GM23338 (cell line): ENCODE measurements around the gene ARHGAP32. TPM values are rescaled to one million over a fixed set of nuclear protein-coding genes. Genes with fewer than 3 reads are reported as not detected.
A peak's percentile ranks its signal among the peaks of the same experiment; 100 is the strongest.

Experiments used
- ATAC-seq: fragments of 200-7000 bp; cut with Tn5 transposase; 3 replicates; pipeline ENCODE4 v1.9.1; 2020
- DNase-seq: peaks from one replicate; pipeline ENCODE4 v3.0.0-alpha.2; 2015; ENCODE audit warnings: low spot score
- H2AFZ ChIP-seq: fragments of 200-600 bp; sonication (generic); 2 replicates; pipeline ENCODE4 v1.8.0; 2016; ENCODE audit warnings: antibody characterized with exemption, mild to moderate bottlenecking, moderate library complexity
- H3F3A ChIP-seq: fragments of 200-600 bp; sonication (generic); replicated peaks from 2 replicates; pipeline ENCODE4 v1.8.0; 2017; ENCODE audit warnings: antibody characterized with exemption, mixed run types, low read depth
- H3K27ac ChIP-seq: fragments of 200-600 bp; sonication (generic); 2 replicates; pipeline ENCODE4 v1.6.1; 2016; ENCODE audit warnings: low read depth
- H3K27me3 ChIP-seq: fragments of 200-600 bp; sonication (generic); 2 replicates; pipeline ENCODE4 v1.8.0; 2016; ENCODE audit warnings: mild to moderate bottlenecking, mixed run types, moderate library complexity; ENCODE audit not compliant: insufficient read depth
- H3K36me3 ChIP-seq: fragments of 200-600 bp; sonication (generic); 2 replicates; pipeline ENCODE4 v1.8.0; 2016; ENCODE audit warnings: mild to moderate bottlenecking; ENCODE audit not compliant: insufficient read depth
- H3K4me1 ChIP-seq: fragments of 200-600 bp; sonication (generic); 2 replicates; pipeline ENCODE4 v1.8.0; 2016; ENCODE audit warnings: mild to moderate bottlenecking, moderate library complexity; ENCODE audit not compliant: insufficient read depth
- H3K4me2 ChIP-seq: fragments of 200-600 bp; sonication (generic); 2 replicates; pipeline ENCODE4 v1.7.1; 2017; ENCODE audit warnings: mixed run types
- H3K4me3 ChIP-seq: fragments of 200-600 bp; sonication (generic); 2 replicates; pipeline ENCODE4 v1.6.1; 2016; ENCODE audit warnings: mixed run types
- H3K79me2 ChIP-seq: fragments of 200-600 bp; sonication (generic); replicated peaks from 2 replicates; pipeline ENCODE4 v1.8.0; 2017; ENCODE audit warnings: mild to moderate bottlenecking; ENCODE audit not compliant: insufficient read depth
- H3K9me2 ChIP-seq: fragments of 200-600 bp; sonication (generic); 2 replicates; pipeline ENCODE4 v1.8.0; 2017; ENCODE audit not compliant: insufficient read depth
- H4K20me1 ChIP-seq: fragments of 200-600 bp; sonication (generic); replicated peaks from 2 replicates; pipeline ENCODE4 v1.8.0; 2017; ENCODE audit warnings: mild to moderate bottlenecking; ENCODE audit not compliant: insufficient read depth
- H3K27ac Mint-ChIP-seq: 2 replicates; pipeline ENCODE4 v1.8.0; 2020; ENCODE audit warnings: inconsistent platforms, mild to moderate bottlenecking, moderate library complexity, mixed read lengths
- H3K27me3 Mint-ChIP-seq: 3 replicates; pipeline ENCODE4 v1.8.0; 2022; ENCODE audit warnings: low read depth, mild to moderate bottlenecking, moderate library complexity, mixed read lengths, inconsistent platforms; ENCODE audit not compliant: insufficient read depth, poor library complexity
- H3K36me3 Mint-ChIP-seq: 3 replicates; pipeline ENCODE4 v1.8.0; 2021; ENCODE audit warnings: low read depth, mild to moderate bottlenecking, inconsistent platforms, moderate library complexity, mixed read lengths
- H3K4me1 Mint-ChIP-seq: 3 replicates; pipeline ENCODE4 v1.8.0; 2020; ENCODE audit warnings: mild to moderate bottlenecking, inconsistent platforms, mixed read lengths
- H3K4me3 Mint-ChIP-seq: 3 replicates; pipeline ENCODE4 v1.8.0; 2021; ENCODE audit warnings: moderate library complexity, mild to moderate bottlenecking, inconsistent platforms, mixed read lengths
- H3K9me3 Mint-ChIP-seq: 3 replicates; pipeline ENCODE4 v1.8.0; 2020; ENCODE audit warnings: moderate library complexity, mild to moderate bottlenecking, inconsistent platforms, mixed read lengths
- CREB1 ChIP-seq: fragments of 250-450 bp; sonication (Bioruptor Pico); IDR thresholded peaks from 2 replicates; pipeline ENCODE4 v1.5.0; 2020; ENCODE audit warnings: low read depth, mild to moderate bottlenecking, moderate library complexity
- CTCF ChIP-seq, 2 experiments: fragments of 200-600 bp in 1 of 2; sonication (generic) in 1 of 2; conservative IDR thresholded peaks; 2 replicates each; pipeline versions ENCODE4 v1.5.1 to v1.6.1; 2016 to 2017; ENCODE audit warnings: antibody characterized with exemption in 2 of 2, low read depth in 2 of 2, mild to moderate bottlenecking in 2 of 2, moderate library complexity in 1 of 2
- EZH2 ChIP-seq: fragments of 200-600 bp; sonication (generic); IDR thresholded peaks from one replicate; pipeline ENCODE4 v1.8.0; 2017; ENCODE audit warnings: antibody characterized with exemption, mild to moderate bottlenecking, low read depth; ENCODE audit not compliant: unreplicated experiment
- EZH2phosphoT487 ChIP-seq: fragments of 200-600 bp; sonication (generic); IDR thresholded peaks from one replicate; pipeline ENCODE4 v1.8.1; 2018; ENCODE audit warnings: antibody characterized with exemption; ENCODE audit not compliant: unreplicated experiment
- JUNB ChIP-seq: IDR thresholded peaks from one replicate; pipeline ENCODE4 v1.6.1; 2016; ENCODE audit warnings: antibody characterized with exemption; ENCODE audit not compliant: unreplicated experiment
- NANOG ChIP-seq: IDR thresholded peaks from 2 replicates; pipeline ENCODE4 v1.6.1; 2016; ENCODE audit warnings: antibody characterized with exemption, borderline replicate concordance
- POLR2AphosphoS5 ChIP-seq: IDR thresholded peaks from 2 replicates; pipeline ENCODE4 v1.6.1; 2016; ENCODE audit warnings: antibody characterized with exemption, low read depth
- STAT1 ChIP-seq: IDR thresholded peaks from one replicate; pipeline ENCODE4 v1.6.1; 2016; ENCODE audit warnings: antibody characterized with exemption; ENCODE audit not compliant: unreplicated experiment
- ZNF114 ChIP-seq: fragments of 250-450 bp; sonication (Bioruptor Pico); IDR thresholded peaks from 2 replicates; pipeline ENCODE4 v1.5.0; 2020; ENCODE audit warnings: mild to moderate bottlenecking, moderate library complexity
- ZNF331 ChIP-seq: fragments of 250-450 bp; sonication (Bioruptor Pico); IDR thresholded peaks from 2 replicates; pipeline ENCODE4 v1.5.0; 2020; ENCODE audit warnings: low read depth, mild to moderate bottlenecking, moderate library complexity
- ZNF462 ChIP-seq: fragments of 250-450 bp; sonication (Bioruptor Pico); IDR thresholded peaks from 2 replicates; pipeline ENCODE4 v1.5.0; 2020; ENCODE audit warnings: mild to moderate bottlenecking, moderate library complexity
- polyA plus RNA-seq: library from polyadenylated mRNA; unstranded; fragments of >200 nt; fragmentation: Nextera tagmentation; extraction: Ambion mirVana; gene quantifications from 2 replicates; pipeline ENCODE4 v1.2.1, GENCODE V29; 2016
- total RNA-seq: library from RNA; depleted of rRNA; stranded (reverse); fragments of >200 nt; shearing (Covaris generic); gene quantifications from 2 replicates; pipeline ENCODE4 v1.2.3, GENCODE V29; 2014
- TF ChIP-seq, protein P1 (sequence below): IDR thresholded peaks from one replicate; pipeline ENCODE4 v1.6.1; 2018; ENCODE audit warnings: antibody characterized with exemption; ENCODE audit not compliant: unreplicated experiment
- TF ChIP-seq, protein P2 (sequence below): IDR thresholded peaks from 2 replicates; pipeline ENCODE4 v1.6.1; 2016; ENCODE audit warnings: antibody characterized with exemption

ARHGAP32 gene
- total and polyA plus RNA-seq, 2 experiments from 2014 or later = 3.9 to 17.2 TPM

- H3K4me2 ChIP-seq = no peak overlapping the region
- H3K4me3 ChIP-seq = no peak overlapping the region
- DNase-seq (peak; percentile 5), ATAC-seq (no peak)
- 0 out of 2 replicates have a peak, but pooled peaks cover 4% of the 10 kb centered on the region for H3K4me1 ChIP-seq
- peaks cover 13% of the 10 kb centered on the region for H3K4me1 Mint-ChIP-seq
- H3F3A ChIP-seq = no peaks in the 10 kb centered on the region
- H3K36me3 ChIP-seq = no peaks in the 10 kb centered on the region
- H3K9me2 ChIP-seq = 0 out of 2 replicates have a peak, but pooled peaks cover 5% of the 10 kb centered on the region
- no peaks in the 10 kb centered on the region for H3K27me3 ChIP-seq
- H4K20me1 ChIP-seq = no peaks in the 10 kb centered on the region
- H3K27me3 Mint-ChIP-seq = peaks cover 5% of the 10 kb centered on the region
- H3K4me3 Mint-ChIP-seq = no peak overlapping the region
- no peaks in the 10 kb centered on the region; the same call in 1 of the 2 replicates for H3K79me2 ChIP-seq
- H2AFZ ChIP-seq = no peak overlapping the region
- no peak overlapping the region for H3K27ac Mint-ChIP-seq
- H3K27ac ChIP-seq = no peak overlapping the region
- TF ChIP-seq, protein P1, sequence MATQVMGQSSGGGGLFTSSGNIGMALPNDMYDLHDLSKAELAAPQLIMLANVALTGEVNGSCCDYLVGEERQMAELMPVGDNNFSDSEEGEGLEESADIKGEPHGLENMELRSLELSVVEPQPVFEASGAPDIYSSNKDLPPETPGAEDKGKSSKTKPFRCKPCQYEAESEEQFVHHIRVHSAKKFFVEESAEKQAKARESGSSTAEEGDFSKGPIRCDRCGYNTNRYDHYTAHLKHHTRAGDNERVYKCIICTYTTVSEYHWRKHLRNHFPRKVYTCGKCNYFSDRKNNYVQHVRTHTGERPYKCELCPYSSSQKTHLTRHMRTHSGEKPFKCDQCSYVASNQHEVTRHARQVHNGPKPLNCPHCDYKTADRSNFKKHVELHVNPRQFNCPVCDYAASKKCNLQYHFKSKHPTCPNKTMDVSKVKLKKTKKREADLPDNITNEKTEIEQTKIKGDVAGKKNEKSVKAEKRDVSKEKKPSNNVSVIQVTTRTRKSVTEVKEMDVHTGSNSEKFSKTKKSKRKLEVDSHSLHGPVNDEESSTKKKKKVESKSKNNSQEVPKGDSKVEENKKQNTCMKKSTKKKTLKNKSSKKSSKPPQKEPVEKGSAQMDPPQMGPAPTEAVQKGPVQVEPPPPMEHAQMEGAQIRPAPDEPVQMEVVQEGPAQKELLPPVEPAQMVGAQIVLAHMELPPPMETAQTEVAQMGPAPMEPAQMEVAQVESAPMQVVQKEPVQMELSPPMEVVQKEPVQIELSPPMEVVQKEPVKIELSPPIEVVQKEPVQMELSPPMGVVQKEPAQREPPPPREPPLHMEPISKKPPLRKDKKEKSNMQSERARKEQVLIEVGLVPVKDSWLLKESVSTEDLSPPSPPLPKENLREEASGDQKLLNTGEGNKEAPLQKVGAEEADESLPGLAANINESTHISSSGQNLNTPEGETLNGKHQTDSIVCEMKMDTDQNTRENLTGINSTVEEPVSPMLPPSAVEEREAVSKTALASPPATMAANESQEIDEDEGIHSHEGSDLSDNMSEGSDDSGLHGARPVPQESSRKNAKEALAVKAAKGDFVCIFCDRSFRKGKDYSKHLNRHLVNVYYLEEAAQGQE = no peak
- TF ChIP-seq, protein P2, sequence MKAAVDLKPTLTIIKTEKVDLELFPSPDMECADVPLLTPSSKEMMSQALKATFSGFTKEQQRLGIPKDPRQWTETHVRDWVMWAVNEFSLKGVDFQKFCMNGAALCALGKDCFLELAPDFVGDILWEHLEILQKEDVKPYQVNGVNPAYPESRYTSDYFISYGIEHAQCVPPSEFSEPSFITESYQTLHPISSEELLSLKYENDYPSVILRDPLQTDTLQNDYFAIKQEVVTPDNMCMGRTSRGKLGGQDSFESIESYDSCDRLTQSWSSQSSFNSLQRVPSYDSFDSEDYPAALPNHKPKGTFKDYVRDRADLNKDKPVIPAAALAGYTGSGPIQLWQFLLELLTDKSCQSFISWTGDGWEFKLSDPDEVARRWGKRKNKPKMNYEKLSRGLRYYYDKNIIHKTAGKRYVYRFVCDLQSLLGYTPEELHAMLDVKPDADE = no peak
- no peak for TF ChIP-seq STAT1
- no peak for TF ChIP-seq NANOG
- no peak for TF ChIP-seq ZNF331 (CRISPR knock-in tag)
- TF ChIP-seq ZNF462 = no peak
- TF ChIP-seq EZH2phosphoT487 = no peak
- TF ChIP-seq CREB1 (CRISPR knock-in tag) = no peak
- no peak for TF ChIP-seq POLR2AphosphoS5
- no peak for TF ChIP-seq JUNB
- TF ChIP-seq EZH2 = no peak
- no peak for TF ChIP-seq ZNF114
- TF ChIP-seq CTCF (conservative IDR thresholded peaks at IDR 0.05; ENCODE audit: low read depth in 2 of 2) = no peak
- no peaks in the 10 kb centered on the region for H3K9me3 Mint-ChIP-seq
- no peaks in the 10 kb centered on the region; the same call in 2 of the 3 replicates for H3K36me3 Mint-ChIP-seq
These were observed 116.4 kb downstream of the ARHGAP32 start for GRCh38 chr11:129075757-129076156.
